Activated T-cell treated with anti-CD3 and anti-CD28 coated beads for 1 hour (primary cell): Measurements from ENCODE around the gene POU3F1.

Source experiments
- DNase-seq: peaks from one replicate; pipeline ENCODE4 v3.0.0-alpha.2; 2020; ENCODE audit warnings: low read depth

Gene POU3F1

GRCh38 chr1:38046333-38046883, at the start of gene POU3F1:
Gene POU3F1 (minus strand): TSS chr1:38046793. CDS start chr1:38046743, 50 bp downstream.
- no peak for DNase-seq

GRCh38 chr1:38095454-38095931, 48.9 kb upstream of the POU3F1 start:
- DNase-seq = no peak

DNA sequence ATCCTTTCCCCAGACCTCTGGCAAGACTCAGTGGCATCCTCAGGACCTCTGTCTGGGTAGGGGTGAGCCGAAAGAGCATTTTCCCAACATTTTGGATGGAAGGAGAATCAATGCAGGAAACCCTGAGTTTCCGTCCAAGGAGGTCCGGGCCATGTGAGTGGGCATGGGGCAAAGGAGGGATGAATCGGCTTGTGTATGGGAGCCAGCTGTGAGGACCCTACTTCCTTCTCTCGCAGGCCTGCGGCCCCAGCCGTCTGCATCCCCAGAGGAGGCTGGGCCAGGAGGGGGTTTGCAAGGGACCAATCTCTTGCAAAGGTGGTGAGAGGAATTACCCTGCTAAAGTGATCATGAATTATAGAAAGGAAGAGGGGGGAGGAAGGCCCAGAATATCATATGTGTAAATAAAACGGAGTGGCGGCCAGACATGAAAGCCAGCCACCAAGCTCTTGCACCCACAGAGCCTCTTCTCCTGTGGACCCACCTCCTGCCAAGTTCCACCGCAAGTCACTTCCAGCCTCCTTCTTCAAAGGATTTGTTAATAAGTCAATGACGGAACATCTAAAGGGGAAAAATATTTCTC, 48.2 kb upstream of the POU3F1 start:
- no peak for DNase-seq

DNA sequence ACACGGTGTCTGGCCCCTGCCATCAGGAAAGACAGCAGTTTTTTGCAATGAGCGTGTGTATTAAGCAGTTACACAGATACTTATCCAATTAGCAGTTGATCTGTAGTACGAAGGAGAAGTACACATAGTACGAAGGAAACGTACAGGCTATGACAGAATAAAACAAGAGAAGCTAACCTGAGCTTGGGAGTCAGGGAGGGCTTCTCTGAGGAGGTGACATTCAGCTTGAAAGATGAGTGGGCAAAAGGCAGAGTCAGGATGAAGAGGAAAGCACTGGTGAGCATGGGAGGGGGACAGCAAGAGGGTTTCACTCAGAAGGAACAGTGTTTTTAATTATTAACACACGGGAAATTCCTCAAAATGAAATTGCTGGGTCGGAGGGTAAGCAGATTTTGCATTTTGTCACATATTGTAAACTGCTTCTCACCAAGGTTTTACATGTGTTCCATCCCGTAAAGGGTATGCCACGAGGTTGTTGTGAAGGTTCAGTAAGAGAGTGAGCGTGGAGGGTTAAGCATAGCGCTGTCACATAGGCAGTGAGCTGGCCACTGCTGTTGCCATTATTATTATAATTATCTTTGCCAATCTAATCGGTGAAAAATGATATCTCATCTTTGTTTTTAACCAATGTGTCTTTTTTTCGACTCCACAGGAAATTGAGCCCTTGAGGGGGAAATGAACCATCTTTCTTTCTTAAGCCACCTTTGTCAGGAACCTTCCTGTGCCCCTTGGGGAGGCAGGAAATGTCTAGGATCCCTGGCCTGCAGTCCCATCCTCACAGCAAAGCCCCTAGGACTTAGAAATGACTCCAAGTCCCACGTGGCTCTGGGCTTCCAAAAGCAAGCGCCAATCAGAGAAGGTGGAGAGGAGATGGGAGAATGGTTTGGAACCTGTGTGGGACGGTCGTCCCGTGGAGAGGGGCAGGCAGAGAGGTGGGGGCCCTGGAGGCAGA, 47.3 kb upstream of the POU3F1 start:
- no peak for DNase-seq

DNA sequence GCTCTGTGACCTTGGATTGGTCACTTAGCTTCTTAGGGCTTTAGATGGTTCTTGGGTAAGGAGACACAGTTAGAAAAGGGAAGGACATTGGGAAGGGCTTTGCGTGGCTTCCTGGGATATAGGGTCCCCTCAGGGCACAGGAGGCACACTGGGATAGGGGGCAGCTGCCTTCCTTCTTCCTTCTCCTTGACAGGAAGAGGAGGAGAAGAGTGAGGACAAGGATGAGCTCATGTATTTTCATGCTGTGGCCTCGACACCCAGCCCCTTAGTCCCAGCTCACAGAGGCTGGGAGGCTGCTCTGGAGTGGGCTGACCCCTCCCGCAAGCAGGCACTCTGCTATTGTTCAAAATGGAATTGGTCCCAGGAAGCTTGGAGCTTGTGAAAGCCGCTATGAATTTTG, 45.7 kb upstream of the POU3F1 start:
- DNase-seq = no peak

- DNase-seq = no peak
Observed at GRCh38 chr1:38090796-38091195, 44.2 kb upstream of the POU3F1 start.

DNA sequence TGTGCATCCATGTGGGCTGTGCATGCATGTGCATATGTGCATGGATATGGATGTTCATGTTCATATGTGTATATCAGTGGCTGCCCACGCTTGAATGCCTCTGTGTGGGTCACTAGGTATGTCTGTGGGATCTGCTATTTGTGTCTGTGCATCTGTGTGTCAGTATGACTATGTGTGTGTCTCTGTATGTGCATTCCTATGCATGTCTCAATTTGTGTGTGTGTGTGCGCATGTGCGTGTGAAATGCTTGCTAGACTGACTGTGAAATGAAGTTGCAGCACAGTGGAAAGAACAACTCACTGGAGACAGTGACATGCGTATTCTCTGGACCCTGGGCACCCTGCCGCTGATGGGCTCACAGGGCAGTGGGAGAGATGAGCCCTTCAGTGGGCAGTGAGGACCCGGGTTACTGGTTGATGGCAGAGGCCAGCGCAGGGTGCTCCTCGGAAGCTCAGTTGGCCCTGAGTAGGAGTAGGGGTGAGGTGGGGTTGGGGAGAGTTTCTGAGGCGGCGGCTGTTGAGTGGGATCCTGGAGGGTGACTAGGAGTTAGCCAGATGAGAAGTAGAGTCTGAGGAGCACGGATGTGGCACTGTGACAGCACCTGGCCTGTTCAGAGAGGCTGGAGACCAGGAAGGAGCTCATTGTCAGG, 43.2 kb upstream of the POU3F1 start:
- DNase-seq = no peak

- no peak for DNase-seq
Observed at GRCh38 chr1:38088791-38089190, 42.2 kb upstream of the POU3F1 start.

DNA sequence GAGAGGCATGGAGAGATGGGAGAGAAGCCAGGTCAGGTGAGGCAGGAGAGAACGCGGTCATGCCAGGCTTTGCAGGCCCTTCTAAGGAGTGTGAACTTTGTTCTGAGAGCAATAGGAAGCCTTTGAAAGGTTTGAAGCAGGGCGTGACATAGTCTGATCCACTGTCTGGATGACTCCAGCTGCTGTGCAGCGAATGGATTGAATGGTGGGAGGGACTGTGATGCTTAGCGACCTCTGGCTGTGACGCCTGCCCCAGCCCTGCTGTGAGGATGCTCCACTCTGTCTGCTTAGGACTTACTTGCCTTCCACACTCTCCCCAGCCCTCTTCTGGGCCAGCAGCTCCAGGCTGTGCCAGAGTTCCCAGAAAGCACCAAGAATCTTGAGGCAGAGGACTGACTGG, 41.8 kb upstream of the POU3F1 start:
- DNase-seq = no peak

DNA sequence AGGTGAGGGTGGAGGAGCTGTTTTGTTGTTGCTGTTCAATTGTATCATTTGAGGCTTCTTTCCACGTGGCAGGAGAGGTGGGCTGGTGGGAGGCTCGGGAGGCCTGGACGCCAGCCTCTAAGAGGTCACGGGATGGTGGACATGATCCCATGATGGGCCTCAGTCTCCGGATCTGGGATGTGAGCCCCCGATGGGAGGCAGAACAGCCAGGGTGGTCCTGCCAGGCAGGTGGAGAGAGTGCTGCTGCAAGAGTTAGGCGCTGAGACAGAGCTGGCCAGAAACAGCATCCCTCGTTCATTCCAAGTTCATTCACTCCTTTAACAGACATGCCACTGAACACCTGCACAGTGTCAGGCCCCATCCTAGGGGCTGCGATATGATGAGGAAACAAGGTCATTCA, 41.1 kb upstream of the POU3F1 start:
- DNase-seq = no peak

- no peak for DNase-seq
Observed at GRCh38 chr1:38085666-38086330, 39.2 kb upstream of the POU3F1 start.

- DNase-seq = no peak
Observed at GRCh38 chr1:38084700-38085099, 38.1 kb upstream of the POU3F1 start.

DNA sequence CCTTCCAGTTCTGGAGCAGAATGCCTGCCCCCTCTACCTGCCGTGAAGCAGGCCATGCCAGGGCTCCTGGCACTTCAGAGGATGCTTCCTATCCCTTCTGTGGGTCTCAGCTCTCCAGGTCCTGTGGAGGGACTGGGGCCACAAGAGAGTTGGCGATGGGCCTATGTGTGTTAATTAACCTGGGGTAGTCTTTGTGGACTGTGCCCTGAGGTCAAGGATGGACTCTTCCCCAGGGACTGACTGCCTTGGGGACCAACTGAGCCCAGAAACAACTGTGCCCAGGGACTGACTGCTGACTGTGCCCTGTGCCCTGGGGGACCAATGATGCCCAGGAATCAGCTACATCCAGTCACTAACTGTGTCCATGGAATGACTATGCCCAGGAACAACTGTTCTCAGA, 37.5 kb upstream of the POU3F1 start:
- DNase-seq = no peak

DNA sequence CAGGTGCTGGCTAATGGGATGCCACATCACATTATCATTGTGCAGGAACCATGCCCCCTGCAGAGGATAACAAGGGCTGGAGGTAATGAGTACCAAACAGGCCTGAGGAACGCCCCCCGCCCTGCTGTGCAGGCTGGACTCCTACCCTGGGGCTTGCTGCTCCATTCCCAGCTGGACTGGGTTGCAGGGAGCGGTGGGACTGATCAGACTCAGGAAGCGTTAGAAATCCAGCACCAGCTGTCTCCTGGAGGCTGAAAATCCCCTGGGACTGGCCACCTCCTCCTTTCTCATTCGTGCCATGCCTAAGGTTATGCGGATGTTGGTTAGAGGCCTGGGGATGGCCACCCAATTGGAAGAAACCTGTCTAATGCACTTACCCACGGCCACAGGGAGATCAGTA, 36.9 kb upstream of the POU3F1 start:
- DNase-seq = no peak

- DNase-seq = no peak
Observed at GRCh38 chr1:38082769-38083263, 36.2 kb upstream of the POU3F1 start.

- no peak for DNase-seq
Observed at GRCh38 chr1:38079019-38079418, 32.4 kb upstream of the POU3F1 start.

- DNase-seq = no peak
Observed at GRCh38 chr1:38077523-38078147, 31.0 kb upstream of the POU3F1 start.

DNA sequence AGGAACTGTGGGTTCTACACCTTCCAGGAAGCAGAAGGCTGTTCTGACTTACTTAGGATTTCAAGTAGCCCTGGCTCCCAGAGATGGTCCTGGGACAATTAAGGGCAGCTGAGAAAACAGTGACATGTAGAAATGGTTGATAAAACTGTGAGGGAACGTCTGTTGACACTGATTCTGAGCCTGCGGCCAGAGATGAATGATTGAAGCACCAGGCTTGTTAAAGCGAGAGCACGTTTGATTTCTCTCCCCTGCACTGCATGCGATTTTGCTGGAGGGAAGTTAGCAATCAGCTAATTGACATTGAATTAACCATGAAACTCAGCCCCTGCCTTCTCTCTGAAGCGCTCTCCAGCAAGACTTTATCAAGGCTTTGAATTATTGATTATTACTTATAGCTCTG, 29.9 kb upstream of the POU3F1 start:
- DNase-seq = no peak

GRCh38 chr1:38076038-38076437, 29.4 kb upstream of the POU3F1 start:
- DNase-seq = no peak

- no peak for DNase-seq
Observed at GRCh38 chr1:38075191-38075590, 28.6 kb upstream of the POU3F1 start.

GRCh38 chr1:38074302-38074677, 27.7 kb upstream of the POU3F1 start:
- no peak for DNase-seq
